Measurements from ENCODE around the gene HMBS.

The HMBS gene

DNA sequence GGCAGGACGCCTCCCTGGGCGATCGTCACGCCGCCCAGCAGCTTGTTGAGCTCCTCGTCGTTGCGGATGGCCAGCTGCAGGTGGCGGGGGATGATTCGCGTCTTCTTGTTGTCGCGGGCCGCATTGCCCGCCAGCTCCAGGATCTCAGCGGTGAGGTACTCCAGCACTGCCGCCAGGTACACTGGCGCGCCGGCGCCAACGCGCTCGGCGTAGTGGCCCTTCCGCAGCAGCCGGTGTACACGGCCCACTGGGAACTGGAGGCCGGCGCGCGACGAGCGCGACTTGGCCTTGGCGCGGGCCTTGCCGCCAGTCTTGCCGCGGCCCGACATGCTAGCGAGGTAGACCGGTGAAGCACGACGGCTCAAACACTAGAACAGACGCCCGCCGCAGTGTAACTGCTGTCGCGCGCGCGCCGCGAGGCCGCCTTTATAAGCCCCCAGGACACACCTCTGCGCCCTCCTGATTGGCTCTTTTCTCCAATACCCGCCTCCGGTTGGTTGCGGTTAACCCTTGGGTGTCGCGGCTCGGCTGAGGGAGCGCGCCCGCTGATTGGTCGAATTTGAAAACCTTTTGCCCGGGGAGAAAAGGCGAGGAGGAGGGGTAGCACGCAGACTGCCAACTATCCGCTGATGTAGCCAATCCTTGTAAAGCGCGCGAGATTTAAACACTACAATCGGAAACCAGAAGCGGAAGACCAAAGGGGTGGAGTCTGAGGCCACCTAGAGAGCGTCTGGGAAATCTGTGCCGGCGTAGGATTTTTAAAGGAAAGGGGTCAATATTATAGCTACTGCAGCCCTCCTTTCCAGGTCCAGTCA lies 10.6 kb downstream of the HMBS start (continued):
- TF ChIP-seq OSR2 (tag by site-specific recombination; IDR thresholded peaks at IDR 0.05) = no peak
- TF ChIP-seq, protein P1, sequence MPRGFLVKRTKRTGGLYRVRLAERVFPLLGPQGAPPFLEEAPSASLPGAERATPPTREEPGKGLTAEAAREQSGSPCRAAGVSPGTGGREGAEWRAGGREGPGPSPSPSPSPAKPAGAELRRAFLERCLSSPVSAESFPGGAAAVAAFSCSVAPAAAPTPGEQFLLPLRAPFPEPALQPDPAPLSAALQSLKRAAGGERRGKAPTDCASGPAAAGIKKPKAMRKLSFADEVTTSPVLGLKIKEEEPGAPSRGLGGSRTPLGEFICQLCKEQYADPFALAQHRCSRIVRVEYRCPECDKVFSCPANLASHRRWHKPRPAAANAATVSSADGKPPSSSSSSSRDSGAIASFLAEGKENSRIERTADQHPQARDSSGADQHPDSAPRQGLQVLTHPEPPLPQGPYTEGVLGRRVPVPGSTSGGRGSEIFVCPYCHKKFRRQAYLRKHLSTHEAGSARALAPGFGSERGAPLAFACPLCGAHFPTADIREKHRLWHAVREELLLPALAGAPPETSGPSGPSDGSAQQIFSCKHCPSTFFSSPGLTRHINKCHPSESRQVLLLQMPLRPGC (tag by site-specific recombination; IDR thresholded peaks at IDR 0.05) = peak; percentile 60
- peak; percentile 66 for TF ChIP-seq SP7 (tag by site-specific recombination; IDR thresholded peaks at IDR 0.05)
- TF ChIP-seq, protein P2, sequence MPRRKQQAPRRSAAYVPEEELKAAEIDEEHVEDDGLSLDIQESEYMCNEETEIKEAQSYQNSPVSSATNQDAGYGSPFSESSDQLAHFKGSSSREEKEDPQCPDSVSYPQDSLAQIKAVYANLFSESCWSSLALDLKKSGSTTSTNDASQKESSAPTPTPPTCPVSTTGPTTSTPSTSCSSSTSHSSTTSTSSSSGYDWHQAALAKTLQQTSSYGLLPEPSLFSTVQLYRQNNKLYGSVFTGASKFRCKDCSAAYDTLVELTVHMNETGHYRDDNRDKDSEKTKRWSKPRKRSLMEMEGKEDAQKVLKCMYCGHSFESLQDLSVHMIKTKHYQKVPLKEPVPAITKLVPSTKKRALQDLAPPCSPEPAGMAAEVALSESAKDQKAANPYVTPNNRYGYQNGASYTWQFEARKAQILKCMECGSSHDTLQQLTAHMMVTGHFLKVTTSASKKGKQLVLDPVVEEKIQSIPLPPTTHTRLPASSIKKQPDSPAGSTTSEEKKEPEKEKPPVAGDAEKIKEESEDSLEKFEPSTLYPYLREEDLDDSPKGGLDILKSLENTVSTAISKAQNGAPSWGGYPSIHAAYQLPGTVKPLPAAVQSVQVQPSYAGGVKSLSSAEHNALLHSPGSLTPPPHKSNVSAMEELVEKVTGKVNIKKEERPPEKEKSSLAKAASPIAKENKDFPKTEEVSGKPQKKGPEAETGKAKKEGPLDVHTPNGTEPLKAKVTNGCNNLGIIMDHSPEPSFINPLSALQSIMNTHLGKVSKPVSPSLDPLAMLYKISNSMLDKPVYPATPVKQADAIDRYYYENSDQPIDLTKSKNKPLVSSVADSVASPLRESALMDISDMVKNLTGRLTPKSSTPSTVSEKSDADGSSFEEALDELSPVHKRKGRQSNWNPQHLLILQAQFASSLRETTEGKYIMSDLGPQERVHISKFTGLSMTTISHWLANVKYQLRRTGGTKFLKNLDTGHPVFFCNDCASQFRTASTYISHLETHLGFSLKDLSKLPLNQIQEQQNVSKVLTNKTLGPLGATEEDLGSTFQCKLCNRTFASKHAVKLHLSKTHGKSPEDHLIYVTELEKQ (tag by site-specific recombination; IDR thresholded peaks at IDR 0.05; ENCODE audit: borderline replicate concordance) = no peak
- TF ChIP-seq, protein P3, sequence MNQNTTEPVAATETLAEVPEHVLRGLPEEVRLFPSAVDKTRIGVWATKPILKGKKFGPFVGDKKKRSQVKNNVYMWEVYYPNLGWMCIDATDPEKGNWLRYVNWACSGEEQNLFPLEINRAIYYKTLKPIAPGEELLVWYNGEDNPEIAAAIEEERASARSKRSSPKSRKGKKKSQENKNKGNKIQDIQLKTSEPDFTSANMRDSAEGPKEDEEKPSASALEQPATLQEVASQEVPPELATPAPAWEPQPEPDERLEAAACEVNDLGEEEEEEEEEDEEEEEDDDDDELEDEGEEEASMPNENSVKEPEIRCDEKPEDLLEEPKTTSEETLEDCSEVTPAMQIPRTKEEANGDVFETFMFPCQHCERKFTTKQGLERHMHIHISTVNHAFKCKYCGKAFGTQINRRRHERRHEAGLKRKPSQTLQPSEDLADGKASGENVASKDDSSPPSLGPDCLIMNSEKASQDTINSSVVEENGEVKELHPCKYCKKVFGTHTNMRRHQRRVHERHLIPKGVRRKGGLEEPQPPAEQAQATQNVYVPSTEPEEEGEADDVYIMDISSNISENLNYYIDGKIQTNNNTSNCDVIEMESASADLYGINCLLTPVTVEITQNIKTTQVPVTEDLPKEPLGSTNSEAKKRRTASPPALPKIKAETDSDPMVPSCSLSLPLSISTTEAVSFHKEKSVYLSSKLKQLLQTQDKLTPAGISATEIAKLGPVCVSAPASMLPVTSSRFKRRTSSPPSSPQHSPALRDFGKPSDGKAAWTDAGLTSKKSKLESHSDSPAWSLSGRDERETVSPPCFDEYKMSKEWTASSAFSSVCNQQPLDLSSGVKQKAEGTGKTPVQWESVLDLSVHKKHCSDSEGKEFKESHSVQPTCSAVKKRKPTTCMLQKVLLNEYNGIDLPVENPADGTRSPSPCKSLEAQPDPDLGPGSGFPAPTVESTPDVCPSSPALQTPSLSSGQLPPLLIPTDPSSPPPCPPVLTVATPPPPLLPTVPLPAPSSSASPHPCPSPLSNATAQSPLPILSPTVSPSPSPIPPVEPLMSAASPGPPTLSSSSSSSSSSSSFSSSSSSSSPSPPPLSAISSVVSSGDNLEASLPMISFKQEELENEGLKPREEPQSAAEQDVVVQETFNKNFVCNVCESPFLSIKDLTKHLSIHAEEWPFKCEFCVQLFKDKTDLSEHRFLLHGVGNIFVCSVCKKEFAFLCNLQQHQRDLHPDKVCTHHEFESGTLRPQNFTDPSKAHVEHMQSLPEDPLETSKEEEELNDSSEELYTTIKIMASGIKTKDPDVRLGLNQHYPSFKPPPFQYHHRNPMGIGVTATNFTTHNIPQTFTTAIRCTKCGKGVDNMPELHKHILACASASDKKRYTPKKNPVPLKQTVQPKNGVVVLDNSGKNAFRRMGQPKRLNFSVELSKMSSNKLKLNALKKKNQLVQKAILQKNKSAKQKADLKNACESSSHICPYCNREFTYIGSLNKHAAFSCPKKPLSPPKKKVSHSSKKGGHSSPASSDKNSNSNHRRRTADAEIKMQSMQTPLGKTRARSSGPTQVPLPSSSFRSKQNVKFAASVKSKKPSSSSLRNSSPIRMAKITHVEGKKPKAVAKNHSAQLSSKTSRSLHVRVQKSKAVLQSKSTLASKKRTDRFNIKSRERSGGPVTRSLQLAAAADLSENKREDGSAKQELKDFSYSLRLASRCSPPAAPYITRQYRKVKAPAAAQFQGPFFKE (tag by site-specific recombination; IDR thresholded peaks at IDR 0.05; ENCODE audit: borderline replicate concordance) = peak; percentile 94; the same call in 1 of the 2 replicates
- peak; percentile 42; the same call in 1 of the 2 replicates for TF ChIP-seq GLIS1 (tag by site-specific recombination; IDR thresholded peaks at IDR 0.05)
- no peak for TF ChIP-seq IKZF3 (tag by site-specific recombination; IDR thresholded peaks at IDR 0.05)
- TF ChIP-seq SP3 (tag by site-specific recombination; IDR thresholded peaks at IDR 0.05) = peak; percentile 85
- no peak for TF ChIP-seq ZNF19 (tag by site-specific recombination; IDR thresholded peaks at IDR 0.05; ENCODE audit: low read depth)
- TF ChIP-seq ZNF747 (tag by site-specific recombination; IDR thresholded peaks at IDR 0.05) = peak; percentile 80; the same call in 1 of the 2 replicates
- TF ChIP-seq ZNF768 (tag by site-specific recombination; IDR thresholded peaks at IDR 0.05) = peak; percentile 29; the same call in 1 of the 2 replicates
- no peak for TF ChIP-seq KLF7 (tag by site-specific recombination; IDR thresholded peaks at IDR 0.05; ENCODE audit: borderline replicate concordance)
- TF ChIP-seq ZNF140 (tag by site-specific recombination; IDR thresholded peaks at IDR 0.05) = no peak
- TF ChIP-seq PRDM1 (tag by site-specific recombination; IDR thresholded peaks at IDR 0.05) = no peak
- TF ChIP-seq ZFP37 (tag by site-specific recombination; IDR thresholded peaks at IDR 0.05) = peak; percentile 98
- TF ChIP-seq RBAK (tag by site-specific recombination; IDR thresholded peaks at IDR 0.05) = 0 out of 2 replicates have a peak, but pooled peaks have one; percentile 14
- TF ChIP-seq YY2 (tag by site-specific recombination; IDR thresholded peaks at IDR 0.05) = peak; percentile 80
- TF ChIP-seq ZFP69B (tag by site-specific recombination; IDR thresholded peaks at IDR 0.05) = peak; percentile 50; the same call in 1 of the 2 replicates
- peak; percentile 84 for TF ChIP-seq ZSCAN30 (tag by site-specific recombination; IDR thresholded peaks at IDR 0.05)

Measured in HEK293 (cell line).